GM18907 (cell line): ENCODE measurements around the gene SF3B2.
"Not testable (repeated sequence)": the region's sequence is repeated elsewhere in the genome, so short reads cannot be mapped to it uniquely, and the experiment has no call there.

Source experiments
- ATAC-seq: cut with Tn5 transposase; IDR thresholded peaks from one replicate; pipeline ENCODE4 v1.9.1; 2021; ENCODE audit warnings: mild to moderate bottlenecking, moderate library complexity; ENCODE audit not compliant: unreplicated experiment

The SF3B2 gene

DNA sequence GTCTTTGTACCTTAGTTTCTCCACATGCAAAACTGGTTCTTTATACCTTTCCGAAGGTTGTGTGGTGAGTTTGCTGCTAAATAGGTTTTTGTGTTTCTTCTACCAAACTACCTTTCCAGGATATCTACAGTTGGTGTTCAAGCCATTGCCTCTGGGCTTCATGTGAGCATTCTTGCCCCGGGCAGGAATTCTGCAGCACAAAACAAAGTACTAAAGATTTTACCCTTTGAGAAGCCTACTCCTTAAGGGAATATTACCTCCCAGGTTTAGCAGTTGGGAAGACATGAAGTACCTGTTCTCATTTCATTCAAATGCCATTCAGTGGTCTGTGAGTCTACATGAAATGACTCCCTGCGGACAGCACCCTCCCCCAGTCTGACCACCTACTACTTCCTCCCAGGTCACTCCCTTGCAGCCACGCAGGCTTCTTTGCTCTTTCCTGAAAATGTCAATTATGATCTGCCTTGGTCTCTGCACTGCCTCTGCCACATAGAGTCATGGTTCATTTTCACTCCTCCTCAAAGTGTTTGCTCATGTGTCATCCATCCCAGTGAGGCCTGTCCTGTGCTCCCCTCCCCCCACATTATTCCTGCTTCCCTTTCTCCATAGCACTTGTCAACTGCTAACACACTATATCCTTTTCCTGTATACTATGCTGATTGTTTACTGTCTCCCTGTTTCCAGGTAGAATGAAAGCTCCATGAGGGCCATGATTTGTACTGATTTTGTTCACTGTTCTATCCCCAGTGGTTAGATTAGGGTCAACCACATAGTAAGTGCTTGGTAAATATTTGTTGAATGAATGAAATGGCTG lies 54.8 kb downstream of the SF3B2 start:
- ATAC-seq, result no peak

DNA sequence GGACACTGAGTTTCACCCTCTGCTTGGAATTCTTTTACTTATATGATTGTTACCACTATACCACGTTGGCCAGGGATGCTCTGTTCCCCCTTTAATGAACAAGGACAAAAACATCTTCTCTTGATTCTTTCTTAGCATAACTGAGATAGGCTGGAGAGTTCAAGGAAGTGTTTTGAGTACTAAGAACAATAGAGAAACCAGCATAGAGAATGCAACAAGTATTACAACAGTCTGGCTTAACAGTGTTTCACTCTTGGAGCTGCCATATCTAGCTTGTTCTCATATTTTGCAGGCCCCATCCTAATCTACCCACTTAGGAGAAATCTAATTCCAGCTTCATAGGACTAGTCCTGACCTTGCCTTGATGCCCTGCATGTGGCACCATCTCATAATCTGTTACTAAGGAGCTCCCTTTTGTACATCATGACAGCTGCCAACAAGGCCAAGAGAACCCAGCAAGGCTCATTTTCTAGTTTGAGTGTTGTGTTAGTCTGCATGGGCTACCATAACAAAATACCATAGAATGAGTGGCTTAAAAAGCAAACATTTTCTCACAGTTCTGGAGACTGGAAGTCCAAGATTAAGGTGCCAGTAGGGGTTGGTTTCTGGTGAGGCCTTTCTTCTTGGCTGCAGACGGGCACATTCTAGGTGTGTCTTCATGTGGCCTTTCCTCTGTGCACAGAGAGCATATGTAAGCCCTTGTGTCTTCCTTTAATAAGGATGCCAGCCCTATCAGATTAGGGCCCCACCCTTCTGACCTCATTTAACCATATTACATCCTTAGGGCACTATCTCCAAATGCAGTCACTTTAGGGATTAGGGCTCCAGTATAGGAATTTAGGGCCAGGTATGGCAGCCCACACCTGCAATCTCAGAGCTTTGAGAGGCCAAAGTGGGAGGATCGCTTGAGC lies 55.7 kb downstream of the SF3B2 start:
- no peak for ATAC-seq

DNA sequence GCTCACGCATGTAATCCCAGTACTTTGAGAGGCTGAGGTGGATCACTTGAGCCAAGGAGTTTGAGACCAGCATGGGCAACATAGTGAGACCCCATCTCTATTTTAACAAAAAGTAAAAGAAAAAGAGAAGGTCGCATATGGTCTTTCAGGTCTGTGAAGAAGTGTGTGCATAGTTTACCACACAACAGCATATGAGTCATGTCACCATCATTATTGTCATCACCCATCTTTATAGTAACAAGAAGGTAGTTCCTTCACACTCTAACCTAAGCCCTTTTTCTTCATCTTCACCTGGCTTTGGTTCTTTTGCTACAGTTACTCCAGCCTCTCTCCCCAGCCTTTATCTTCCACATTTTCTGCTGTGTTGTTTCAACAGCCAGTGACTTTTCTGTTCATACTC lies 57.1 kb downstream of the SF3B2 start:
- no peak for ATAC-seq

DNA sequence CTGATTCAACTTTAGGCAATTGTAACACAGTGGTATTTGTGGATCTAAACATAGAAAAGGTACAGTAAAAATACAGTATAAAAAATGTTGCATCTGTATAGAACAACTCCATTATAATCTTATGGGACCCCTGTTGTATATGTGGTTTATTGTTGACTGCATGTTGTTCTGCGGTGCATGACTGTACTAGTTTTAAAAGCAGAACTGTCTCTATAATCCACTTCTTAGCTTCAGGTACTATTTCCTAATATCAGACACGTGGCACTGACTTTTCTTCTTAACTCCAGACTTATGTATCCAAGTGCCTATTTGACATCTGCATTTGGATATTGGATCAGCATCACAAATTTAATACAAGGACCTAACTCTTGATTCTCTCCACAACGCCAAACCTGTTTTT lies 59.0 kb downstream of the SF3B2 start:
- no peak for ATAC-seq

DNA sequence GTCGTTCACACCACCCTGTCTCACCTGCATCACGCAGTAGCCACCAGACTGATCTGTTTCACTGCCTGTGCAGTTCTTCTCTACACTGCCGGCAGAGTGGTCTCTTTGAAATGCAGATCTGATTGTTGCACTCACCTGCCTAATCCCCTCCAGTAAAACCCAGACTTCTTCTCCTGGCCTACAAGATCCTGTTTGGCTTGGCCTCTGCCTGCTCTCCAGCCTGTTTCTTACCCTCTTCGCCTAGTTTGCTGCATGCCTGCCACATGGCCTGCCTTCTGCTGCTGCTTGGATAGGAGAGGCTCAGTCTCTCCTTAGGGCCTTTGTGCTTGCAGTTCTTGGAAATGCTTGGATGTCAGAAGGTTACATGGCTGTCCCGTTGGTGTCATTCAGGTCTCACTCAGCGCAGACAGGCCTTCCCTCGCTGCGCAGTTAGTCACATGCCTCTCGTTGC lies 59.9 kb downstream of the SF3B2 start:
- ATAC-seq, result no peak

DNA sequence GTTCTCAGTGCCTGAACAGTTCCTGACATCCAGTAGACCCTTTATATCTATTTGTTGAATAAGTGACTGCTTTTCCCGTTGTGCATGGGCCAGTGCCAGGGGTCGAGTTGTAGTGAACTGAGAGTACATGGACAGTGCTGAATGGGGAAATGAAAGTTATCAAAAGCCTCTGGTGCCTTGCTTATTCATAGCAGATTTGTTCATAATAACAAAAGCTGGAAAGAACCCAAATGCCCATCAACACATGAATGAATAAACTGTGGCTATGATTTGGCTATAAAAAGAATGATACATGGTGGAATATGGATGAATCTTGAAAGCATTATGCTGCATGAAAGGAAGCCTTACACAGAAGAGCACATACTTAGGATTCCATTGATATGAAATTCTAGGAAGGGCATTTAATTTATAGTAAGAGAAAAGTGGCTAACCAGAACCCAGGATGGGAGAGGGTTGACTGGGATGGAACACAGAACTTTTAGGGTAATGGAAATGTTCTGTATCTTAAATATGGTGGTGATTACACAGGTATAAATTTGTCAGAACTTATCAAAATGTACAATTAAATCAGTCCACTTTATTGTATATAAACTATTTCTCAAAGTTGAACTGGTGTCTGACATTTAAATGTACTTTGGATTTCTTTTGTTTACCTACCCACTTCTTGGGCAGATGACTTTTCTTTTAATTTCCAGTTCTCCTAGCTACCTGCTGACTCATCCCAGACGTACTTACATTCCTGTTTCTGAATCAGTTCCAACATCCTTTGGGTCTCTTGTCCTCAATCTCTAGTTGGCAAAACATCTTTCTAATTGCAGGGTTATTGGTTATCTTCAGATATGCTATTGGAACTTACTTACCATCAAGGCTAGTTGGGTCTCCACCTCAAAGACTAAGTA lies 60.7 kb downstream of the SF3B2 start:
- no peak for ATAC-seq

DNA sequence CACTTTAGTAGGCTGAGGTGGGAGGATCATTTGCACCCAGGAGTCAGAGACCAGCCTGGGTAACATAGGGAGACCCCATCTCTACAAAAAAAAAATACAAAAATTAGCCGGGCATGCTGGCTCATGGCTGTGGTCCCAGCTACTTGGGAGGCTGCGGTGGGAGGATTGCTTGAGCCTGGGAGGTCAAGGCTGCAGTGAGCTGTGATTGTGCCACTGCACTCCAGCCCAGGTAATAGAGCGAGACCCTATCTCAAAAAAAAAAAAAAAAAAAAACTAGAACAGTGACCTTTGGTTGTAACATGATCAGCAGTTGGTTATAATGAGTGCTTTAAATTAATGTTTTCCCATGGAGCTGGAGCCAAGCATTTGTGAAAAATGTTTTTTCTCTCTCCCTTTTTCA lies 62.8 kb downstream of the SF3B2 start:
- ATAC-seq, result not testable (repeated sequence)

DNA sequence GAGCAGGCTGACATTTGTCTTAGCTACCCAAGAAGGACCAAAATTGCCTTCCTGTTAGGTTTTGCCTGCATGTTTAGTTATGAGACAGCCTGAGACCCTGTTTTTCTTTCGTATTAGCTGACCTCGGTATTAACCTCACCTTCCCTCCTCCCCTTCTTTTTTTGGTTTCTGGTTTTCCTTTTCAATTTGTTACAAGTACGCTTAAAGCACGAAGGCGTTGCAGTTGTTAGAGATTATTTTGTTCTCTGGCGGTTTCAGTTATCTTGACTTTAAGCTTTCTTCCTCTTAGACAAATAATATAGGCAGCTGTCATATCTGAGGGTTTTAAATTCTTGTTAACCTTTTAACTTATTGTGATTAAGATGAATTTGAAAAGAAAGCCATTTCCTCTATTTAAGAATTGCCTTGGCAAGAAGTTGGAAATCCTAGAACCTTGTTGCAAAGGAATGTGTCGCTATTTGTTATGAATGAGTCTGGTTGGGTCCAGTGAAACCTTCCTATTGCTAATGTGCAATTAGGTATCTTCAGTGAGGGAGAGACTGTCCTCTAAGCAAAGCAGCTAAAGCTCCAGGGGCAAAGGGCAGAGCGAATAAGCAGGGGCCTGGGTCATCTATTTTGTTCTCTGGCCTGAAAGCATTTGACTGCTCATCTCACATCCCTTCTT lies 63.6 kb downstream of the SF3B2 start:
- ATAC-seq, result peak; percentile 53

DNA sequence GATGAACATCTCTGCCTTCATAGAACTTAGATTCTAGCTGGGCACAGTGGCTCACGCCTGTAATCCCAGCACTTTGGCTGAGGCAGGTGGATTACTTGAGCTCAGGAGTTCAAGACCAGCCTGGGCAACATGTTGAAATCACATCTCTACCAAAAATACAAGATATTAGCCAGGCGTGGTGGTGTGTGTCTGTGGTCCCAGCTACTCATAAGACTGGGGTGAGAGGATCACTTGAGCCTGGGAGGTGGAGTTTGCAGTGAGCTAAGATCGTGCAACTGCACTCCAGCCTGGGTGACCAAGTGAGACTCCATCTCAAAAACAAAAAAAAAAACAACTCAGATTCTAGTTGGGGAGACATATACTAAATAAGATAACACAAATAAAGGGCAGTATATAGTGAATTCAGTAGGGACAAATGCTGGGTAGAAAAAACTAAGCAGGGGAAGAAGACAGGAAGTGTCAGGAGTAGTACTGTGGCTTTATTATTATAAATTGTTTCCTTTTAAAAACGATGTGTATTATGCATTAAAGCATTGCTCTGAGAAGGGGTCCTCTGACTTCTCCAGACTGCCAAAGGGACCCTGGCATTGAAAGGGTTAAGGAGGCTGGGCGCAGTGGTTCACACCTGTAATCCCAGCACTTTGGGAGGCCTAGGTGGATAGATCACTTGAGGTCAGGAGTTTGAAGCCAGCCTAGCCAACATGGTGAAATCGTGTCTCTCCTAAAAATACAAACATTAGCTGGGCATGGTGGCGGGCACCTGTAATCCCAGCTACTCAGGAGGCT lies 64.6 kb downstream of the SF3B2 start:
- no peak for ATAC-seq

DNA sequence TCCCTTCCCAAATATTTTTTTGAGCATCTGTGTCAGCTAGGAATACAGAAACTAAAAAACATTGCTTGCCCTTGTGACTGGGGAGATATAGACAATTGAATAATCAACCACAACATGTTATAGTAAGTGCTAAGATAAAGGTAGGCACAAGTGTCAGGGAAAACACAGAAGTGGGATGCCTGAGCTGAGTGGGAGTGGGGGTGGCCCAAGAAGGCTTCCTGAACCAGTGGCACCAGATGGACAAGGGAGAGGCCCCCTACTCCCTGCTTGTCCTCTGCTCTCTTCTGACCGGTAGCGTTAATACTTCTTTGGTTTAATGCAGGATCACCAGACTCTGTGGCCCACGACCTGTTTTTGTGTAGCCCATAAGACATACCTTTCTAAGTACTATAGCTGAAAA lies 66.7 kb downstream of the SF3B2 start:
- ATAC-seq, result no peak
